ENCODE measurements around the gene SLC6A6.

DNA sequence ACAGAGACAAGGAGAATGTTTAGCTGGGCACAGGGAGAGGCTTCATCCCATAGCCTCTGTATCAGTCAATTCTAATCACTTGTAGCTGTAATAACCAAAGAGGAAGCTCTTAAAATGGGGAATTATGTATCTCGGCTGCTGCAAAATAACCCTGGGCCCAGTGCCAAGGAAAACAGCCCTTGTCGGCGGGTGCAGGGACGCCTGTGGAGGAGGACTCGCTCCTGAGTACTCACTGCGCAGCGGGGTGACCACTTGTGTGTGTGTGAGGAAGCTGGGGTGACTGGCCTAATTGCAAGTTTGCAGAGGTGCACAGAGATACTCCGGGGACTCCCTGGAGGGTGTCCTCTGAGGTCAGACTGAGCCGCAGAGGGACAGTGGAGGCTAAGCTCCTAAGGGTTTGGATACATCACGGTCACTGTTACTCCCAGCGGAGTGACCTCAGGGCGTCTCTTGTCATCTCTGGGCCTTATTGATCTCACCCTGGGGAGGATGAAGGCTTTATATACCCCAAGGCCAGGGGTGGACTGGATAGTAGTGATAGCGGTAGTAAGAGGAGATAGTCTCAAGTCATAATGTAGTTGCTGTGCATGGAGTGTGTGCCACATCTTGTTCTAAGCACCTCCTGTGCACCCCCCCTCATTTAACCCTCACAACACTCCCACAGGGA, 37.2 kb downstream of the SLC6A6 start:
- TF ChIP-seq, protein P1, sequence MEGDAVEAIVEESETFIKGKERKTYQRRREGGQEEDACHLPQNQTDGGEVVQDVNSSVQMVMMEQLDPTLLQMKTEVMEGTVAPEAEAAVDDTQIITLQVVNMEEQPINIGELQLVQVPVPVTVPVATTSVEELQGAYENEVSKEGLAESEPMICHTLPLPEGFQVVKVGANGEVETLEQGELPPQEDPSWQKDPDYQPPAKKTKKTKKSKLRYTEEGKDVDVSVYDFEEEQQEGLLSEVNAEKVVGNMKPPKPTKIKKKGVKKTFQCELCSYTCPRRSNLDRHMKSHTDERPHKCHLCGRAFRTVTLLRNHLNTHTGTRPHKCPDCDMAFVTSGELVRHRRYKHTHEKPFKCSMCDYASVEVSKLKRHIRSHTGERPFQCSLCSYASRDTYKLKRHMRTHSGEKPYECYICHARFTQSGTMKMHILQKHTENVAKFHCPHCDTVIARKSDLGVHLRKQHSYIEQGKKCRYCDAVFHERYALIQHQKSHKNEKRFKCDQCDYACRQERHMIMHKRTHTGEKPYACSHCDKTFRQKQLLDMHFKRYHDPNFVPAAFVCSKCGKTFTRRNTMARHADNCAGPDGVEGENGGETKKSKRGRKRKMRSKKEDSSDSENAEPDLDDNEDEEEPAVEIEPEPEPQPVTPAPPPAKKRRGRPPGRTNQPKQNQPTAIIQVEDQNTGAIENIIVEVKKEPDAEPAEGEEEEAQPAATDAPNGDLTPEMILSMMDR (IDR thresholded peaks at IDR 0.05; ENCODE audit: low read depth, low read length, missing input control) = no peak
- TF ChIP-seq RAD21 (IDR thresholded peaks at IDR 0.05) = no peak
- no peak for TF ChIP-seq TAF1 (conservative IDR thresholded peaks at IDR 0.05)
- no peak for TF ChIP-seq GABPA (IDR thresholded peaks at IDR 0.05 in 1 of 2, conservative IDR thresholded peaks at IDR 0.05 in 1 of 2)

All from liver (tissue), 3 donors.